Measurements from ENCODE around the gene EEF2K. TPM values are rescaled to one million over a fixed set of nuclear protein-coding genes. Genes with fewer than 3 reads are reported as not detected.
A peak's percentile ranks its signal among the peaks of the same experiment; 100 is the strongest.

EEF2K gene
- total and polyA plus RNA-seq, 2 of the 13 experiments (the other 11 are each of a cell fraction or from before 2014, with no cell fraction given): 22.0 to 23.8 TPM

GRCh38 chr16:22206013-22206841 lies at the start of gene EEF2K (continued):
- TF ChIP-seq HMGXB4 (CRISPR knock-in tag; IDR thresholded peaks at IDR 0.05; ENCODE audit: borderline replicate concordance in 1 of 2, low read depth in 1 of 2) (peak; percentile 100), FOXO1 (CRISPR knock-in tag; IDR thresholded peaks at IDR 0.05) (peak; percentile 88), HCFC1 (IDR thresholded peaks at IDR 0.05; ENCODE audit: low read depth, low read length) (no peak), HES4 (CRISPR knock-in tag; IDR thresholded peaks at IDR 0.05; ENCODE audit: borderline replicate concordance) (peak; percentile 99), ZNF672 (CRISPR knock-in tag; IDR thresholded peaks at IDR 0.05) (no peak), SMARCC2 (IDR thresholded peaks at IDR 0.05) (no peak), TRIM22 (IDR thresholded peaks at IDR 0.05) (no peak), ZMAT3 (CRISPR knock-in tag; conservative IDR thresholded peaks at IDR 0.05) (peak; percentile 98), PLSCR1 (CRISPR knock-in tag; IDR thresholded peaks at IDR 0.05; ENCODE audit: borderline replicate concordance) (no peak), ZNF407 (CRISPR knock-in tag; IDR thresholded peaks at IDR 0.05; ENCODE audit: not compliant biosample characterization) (peak; percentile 79), NCOR1 (IDR thresholded peaks at IDR 0.05; ENCODE audit: borderline replicate concordance, low read length) (no peak; the same call in 1 of the 2 replicates), ZBTB44 (CRISPR knock-in tag; IDR thresholded peaks at IDR 0.05) (peak; percentile 79; the same call in 1 of the 2 replicates), GATAD1 (CRISPR knock-in tag; IDR thresholded peaks at IDR 0.05) (peak; percentile 82), KMT2A (CRISPR knock-in tag; IDR thresholded peaks at IDR 0.05) (peak; percentile 92)

All from HepG2 (cell line).